HG03565 (cell line): Measurements from ENCODE around the gene TMEM200C.
"Not testable (repeated sequence)": the region's sequence is repeated elsewhere in the genome, so short reads cannot be mapped to it uniquely, and the experiment has no call there.

Experiments used
- ATAC-seq: cut with Tn5 transposase; IDR thresholded peaks from one replicate; pipeline ENCODE4 v1.9.1; 2021; ENCODE audit warnings: mild to moderate bottlenecking, moderate library complexity; ENCODE audit not compliant: unreplicated experiment

TMEM200C gene

GRCh38 chr18:5892823-5893431, 2.4 kb downstream of the TMEM200C start:
- ATAC-seq = no peak

GRCh38 chr18:5891854-5892215, 3.5 kb downstream of the TMEM200C start:
- no peak for ATAC-seq

- no peak for ATAC-seq
These were observed 4.0 kb downstream of the TMEM200C start for GRCh38 chr18:5891184-5891853.

DNA sequence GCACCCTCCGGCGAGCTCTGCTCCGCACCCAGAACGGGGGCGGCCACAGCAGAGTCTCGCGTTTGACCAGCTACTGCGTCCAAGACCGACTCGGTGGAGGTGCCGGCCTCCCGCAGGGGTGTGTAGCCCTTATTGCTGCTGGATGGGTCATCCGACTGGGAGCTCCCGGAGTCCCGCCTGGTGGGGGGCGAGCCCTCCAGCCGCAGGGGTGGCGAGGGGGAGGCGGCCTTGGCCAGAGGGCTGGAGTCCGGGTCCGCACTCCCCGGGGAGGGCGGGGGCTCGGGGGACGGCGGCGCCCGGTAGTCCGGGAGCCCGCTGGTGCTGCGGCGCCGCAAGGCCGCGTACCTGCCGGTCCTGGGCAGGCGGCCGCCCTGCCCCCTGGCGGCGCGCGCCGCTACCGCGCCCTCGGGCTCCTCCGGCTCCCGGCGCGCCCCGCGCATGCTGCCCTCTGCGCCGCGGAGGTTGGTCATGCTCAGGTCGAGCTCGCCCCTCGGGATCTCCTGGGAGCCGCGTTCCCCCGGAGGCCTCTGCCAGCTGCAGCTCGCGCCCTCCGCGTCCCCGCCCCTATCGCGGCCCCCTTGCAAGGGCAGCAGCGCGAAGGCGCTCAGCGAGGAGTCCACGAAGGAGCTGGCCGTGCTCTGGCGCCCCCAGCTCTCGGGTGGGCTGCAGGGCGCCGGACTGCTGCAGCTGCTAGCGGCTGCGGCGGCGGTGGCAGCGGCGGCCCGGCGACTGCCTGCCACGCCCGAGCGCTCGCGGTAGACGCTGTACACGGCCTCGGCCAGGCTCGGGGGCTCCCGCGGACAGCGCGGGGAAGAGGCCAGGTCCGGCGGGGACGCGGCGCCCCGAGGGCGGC, 4.8 kb downstream of the TMEM200C start:
- ATAC-seq = peak; percentile 73

DNA sequence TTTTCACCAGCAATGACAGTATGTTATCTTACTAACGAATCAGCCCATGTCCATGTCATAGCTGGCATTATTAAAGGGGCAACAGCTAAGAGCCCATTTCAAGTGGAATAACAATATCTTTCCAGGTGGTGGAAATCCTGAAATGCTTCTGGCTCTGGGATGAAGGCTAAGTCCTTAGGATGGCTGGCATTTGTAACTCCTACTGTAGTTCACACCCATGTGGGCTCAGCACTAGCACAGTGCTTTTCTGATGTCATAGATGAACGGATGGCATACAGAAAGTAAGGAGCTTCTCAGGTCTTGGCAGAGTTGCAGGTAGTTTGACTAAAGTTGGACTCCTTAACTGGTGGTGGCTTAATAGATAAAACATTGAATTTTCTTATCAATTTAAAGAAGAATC, 10.0 kb downstream of the TMEM200C start:
- no peak for ATAC-seq

DNA sequence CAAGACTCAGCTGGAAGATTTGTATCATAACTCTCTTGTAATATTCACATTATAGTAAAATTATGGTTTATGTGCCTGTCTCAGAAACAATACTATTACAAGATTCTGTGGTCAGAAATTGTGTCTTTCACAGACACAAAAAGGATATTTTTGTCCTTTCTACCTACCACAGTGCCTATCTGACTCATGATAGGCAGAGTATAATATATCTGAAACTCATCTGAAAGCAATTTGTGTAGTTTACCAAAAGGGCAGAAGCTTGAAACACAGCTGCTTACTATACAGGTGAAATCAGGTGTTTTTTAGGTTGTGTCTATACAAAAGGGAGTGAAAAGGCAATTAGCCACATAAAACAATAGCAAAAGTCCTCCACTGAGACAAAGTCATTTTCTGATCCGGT, 10.9 kb downstream of the TMEM200C start:
- ATAC-seq = peak; percentile 79

DNA sequence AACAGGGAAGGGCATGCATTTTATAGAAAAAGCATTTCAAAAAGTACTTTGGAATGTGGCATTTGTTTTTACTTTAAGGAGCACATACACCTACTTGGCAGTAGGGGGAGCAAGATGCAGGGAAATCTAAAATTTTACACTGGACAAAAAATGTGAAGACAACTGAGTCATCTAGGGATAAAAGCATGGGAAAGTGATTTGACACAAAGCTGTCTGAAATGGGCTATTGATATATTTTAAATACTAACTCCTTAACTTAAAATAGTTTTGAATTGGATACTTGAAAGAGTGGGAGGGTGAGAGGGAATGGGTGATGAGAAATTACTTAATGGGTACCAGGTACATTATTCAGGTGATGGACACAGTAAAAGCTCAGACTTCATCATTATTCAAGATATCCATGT, 15.8 kb downstream of the TMEM200C start:
- no peak for ATAC-seq

GRCh38 chr18:5876891-5877290, 18.4 kb downstream of the TMEM200C start:
- ATAC-seq = no peak

- no peak for ATAC-seq
These were observed 21.0 kb downstream of the TMEM200C start for GRCh38 chr18:5874336-5874735.

- ATAC-seq = no peak
These were observed 22.4 kb downstream of the TMEM200C start for GRCh38 chr18:5872886-5873285.

DNA sequence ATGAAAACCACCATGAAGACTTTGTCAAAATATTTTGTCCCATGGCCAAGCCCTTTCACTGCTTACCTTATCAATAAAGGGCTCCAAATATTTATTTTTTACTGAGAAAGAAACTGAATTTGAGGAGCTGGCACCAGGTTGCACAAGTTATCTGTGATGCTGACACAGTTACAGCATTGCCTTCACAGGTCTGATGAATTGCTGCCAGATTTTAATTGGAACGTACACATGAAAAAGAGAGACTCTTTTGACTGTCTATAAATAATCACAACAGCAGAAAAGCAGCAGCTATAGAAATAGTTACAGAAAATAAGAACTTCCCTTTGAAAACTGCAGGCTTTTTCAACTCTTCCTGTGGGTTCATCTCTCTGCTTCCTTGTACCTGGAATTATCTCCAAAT, 23.9 kb downstream of the TMEM200C start:
- ATAC-seq = no peak

GRCh38 chr18:5868218-5868854, 27.0 kb downstream of the TMEM200C start:
- ATAC-seq = peak; percentile 95

GRCh38 chr18:5865521-5865920, 29.8 kb downstream of the TMEM200C start:
- ATAC-seq = no peak

DNA sequence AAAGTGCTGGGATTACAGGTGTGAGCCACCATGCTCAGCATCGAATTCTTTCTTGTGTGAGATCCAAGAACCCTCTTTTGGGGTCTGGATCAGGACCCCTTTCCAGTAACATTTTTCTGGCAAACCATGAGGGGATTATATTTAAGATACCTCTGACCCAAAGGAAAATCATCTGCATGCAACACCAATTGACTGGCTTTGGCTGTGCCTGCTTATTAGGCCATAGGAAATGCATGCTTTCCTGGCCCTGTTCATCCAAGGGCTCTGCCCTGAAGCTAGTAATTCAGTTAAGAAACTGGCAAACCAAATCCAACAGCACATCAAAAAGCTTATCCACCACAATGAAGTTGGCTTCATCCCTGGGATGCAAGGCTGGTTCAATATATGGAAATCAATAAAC, 33.2 kb downstream of the TMEM200C start:
- not testable (repeated sequence) for ATAC-seq

DNA sequence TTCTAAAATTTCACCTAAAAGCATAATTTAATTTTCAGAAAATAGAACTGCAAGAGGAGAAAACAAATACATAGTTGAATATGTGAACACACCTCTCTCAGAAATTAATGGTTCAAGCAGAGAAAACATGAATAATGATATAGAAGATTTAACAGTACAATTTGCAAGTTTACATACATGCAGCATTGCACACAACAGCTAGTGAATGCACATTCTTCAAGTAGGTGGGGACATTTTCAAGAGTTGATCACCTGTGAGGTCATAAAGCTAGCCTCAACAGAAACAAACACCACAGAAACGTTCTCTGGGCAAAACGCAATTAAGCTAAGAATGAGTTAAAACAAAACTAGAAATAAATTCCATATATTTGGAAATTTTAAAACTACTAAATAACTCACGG, 38.1 kb downstream of the TMEM200C start:
- no peak for ATAC-seq

DNA sequence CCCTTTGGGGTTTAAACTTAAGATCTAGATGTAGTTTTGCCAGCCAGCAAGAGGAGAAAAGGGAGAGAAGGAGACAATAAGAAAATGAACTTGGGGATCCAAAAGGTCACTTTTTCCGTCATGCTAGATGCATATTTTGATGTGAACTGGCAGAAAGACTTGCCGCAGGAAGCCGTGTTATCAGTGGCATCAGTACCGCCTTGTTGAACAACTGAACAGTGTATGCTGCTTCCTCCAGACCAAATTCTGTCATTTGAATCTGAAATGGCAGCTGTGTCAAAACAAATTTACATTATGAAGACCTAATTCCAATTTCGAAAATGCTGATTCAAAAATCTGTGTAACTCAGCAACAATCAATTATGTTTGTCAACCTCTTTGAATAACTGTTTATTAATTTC, 42.1 kb downstream of the TMEM200C start:
- no peak for ATAC-seq

DNA sequence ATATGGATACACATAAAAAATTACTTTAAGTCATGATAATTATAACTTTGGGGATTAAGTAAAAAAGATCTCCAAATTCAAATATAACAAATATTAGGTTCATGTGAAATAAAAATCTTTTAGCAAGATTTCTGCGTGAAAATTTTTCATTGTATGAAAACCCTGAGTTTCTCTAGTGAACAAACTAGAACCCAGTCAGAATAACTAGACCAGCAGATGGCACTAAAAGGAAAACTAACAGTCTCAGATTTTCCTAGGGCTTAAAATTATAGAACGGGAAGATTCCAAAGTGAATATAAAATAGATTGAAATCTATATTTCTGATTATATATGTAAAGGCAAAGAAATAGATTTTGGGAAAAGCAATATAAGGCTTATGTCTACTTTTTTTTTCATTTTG, 43.3 kb downstream of the TMEM200C start:
- no peak for ATAC-seq

- no peak for ATAC-seq
These were observed 52.7 kb downstream of the TMEM200C start for GRCh38 chr18:5842653-5843052.

DNA sequence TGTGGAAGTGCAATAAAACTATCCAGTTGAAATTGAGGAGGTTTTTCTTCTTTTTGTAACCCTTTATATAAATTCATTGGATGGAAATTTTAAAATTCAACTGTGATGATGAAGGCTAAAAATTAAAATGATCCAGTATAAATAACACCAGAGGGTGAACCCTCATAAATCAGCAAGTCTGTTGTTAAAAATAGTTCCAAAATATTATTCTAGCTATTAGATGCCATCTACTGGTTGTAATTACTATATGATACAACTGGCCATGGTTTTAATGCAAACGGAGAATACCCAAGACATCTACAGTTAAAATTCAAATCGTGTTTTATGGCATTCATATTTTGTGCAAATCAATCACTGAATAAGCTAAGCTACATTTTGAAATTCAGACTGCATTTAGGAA, 53.8 kb downstream of the TMEM200C start:
- ATAC-seq = no peak

- no peak for ATAC-seq
These were observed 54.8 kb downstream of the TMEM200C start for GRCh38 chr18:5840547-5840946.

DNA sequence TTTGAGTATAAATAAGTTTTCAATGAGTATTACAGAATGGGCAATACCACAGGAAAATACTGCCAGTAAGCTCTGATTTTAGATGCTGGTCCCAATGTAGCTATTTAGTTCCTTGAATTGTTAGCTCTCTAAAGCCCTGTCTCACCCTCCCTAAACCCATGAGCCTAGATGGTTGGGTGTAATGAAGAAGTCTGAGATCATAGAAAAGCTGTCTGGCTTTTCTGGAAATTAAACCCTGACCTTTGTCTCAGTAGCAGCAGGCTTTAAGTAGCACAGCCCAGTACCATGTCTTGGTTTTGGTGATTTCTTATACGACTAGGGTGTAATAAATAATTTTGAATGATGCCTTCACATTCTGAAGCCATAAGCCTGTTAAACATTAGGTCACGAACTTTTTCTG, 55.3 kb downstream of the TMEM200C start:
- ATAC-seq = no peak

GRCh38 chr18:5839102-5839501, 56.2 kb downstream of the TMEM200C start:
- ATAC-seq = no peak
